K562 (cell line): ENCODE measurements around the gene NKX6-2. TPM values are rescaled to one million over a fixed set of nuclear protein-coding genes. Genes with fewer than 3 reads are reported as not detected.

Experiments used
- ATAC-seq: fragments of 200-7000 bp; cut with Tn5 transposase; 3 replicates; pipeline ENCODE4 v1.9.1; 2020; ENCODE audit warnings: moderate library complexity
- BruUV-seq: library from RNA; stranded (reverse); fragments of 400-500 nt; replicated peaks from 2 replicates; lab custom pipeline; 2021; lab: Mats Ljungman, UMichigan
- CTCF ChIA-PET: fragments of 300-600 bp; formaldehyde crosslinking; extraction: SDS; loops from one replicate; lab custom pipeline; 2021; ENCODE audit warnings: low intra/inter-chr PET ratio; lab: Yijun Ruan, JAX
- POLR2A ChIA-PET: fragments of 300-600, 350-650 bp; sonication (Branson Sonifier 250); formaldehyde crosslinking; extraction: SDS; loops from one replicate; lab custom pipeline; 2021; ENCODE audit warnings: antibody characterized with exemption, inconsistent platforms; lab: Yijun Ruan, JAX
- DNase-seq, 4 experiments: peaks; one replicate each; pipeline versions ENCODE4 v3.0.0 to v3.0.0-alpha.2; 2011 to 2018; ENCODE audit warnings: low spot score in 3 of 4, mixed read lengths in 3 of 4; ENCODE audit errors: extremely low read depth in 1 of 4
- FAIRE-seq: peaks from 2 replicates; lab custom pipeline; 2011; peaks lifted over from hg19 to GRCh38; lab: Jason Lieb, UNC
- H2AFZ ChIP-seq: 2 replicates; pipeline ENCODE4 v1.6.0; 2011; ENCODE audit warnings: low read depth, low read length, control low read depth, inconsistent platforms
- H3K27ac ChIP-seq: fragments of 200-600 bp; 3 replicates; pipeline ENCODE4 v1.8.0; 2011; ENCODE audit warnings: low read depth, mild to moderate bottlenecking, control low read depth, inconsistent platforms, low read length, moderate library complexity, mixed read lengths; ENCODE audit errors: extremely low read depth
- H3K27me3 ChIP-seq, 2 experiments: fragments of 300-600 bp in 1 of 2; 2 replicates in 1 of 2; 3 replicates in 1 of 2; pipeline versions ENCODE4 v1.6.0 to v1.8.0; 2011; ENCODE audit warnings: inconsistent platforms in 2 of 2, low read length in 2 of 2, mild to moderate bottlenecking in 1 of 2, mixed read lengths in 1 of 2, moderate library complexity in 1 of 2; ENCODE audit not compliant: control insufficient read depth in 2 of 2, insufficient read depth in 2 of 2
- H3K36me3 ChIP-seq: fragments of 300-600 bp; 3 replicates; pipeline ENCODE4 v1.8.0; 2011; ENCODE audit warnings: mild to moderate bottlenecking, low read length, inconsistent platforms; ENCODE audit not compliant: control insufficient read depth, insufficient read depth
- H3K4me1 ChIP-seq, 2 experiments: fragments of 200-600 bp in 1 of 2; replicated peaks in 1 of 2; 2 replicates in 1 of 2; 3 replicates in 1 of 2; pipeline versions ENCODE4 v1.5.1 to v1.8.0; 2011; ENCODE audit warnings: inconsistent platforms in 2 of 2, low read length in 2 of 2, mild to moderate bottlenecking in 1 of 2, mixed read lengths in 1 of 2, moderate library complexity in 1 of 2; ENCODE audit not compliant: control insufficient read depth in 2 of 2, insufficient read depth in 2 of 2
- H3K4me2 ChIP-seq: 2 replicates; pipeline ENCODE4 v1.6.1; 2011; ENCODE audit warnings: low read length, control low read depth, inconsistent platforms, mixed read lengths; ENCODE audit not compliant: insufficient read depth
- H3K4me3 ChIP-seq: fragments of 200-600 bp; sonication (generic), shearing (Covaris generic); 2 replicates; pipeline ENCODE4 v1.5.1; 2016; ENCODE audit warnings: control low read depth, inconsistent platforms
- H3K79me2 ChIP-seq: fragments of 200-600 bp; 3 replicates; pipeline ENCODE4 v1.8.0; 2011; ENCODE audit warnings: low read length, inconsistent platforms; ENCODE audit not compliant: control insufficient read depth, insufficient read depth
- H3K9ac ChIP-seq, 2 experiments: 2 replicates each; pipeline versions ENCODE4 v1.6.0 to v1.6.1; 2011; ENCODE audit warnings: low read depth in 2 of 2, low read length in 2 of 2, control low read depth in 1 of 2, inconsistent platforms in 1 of 2, mild to moderate bottlenecking in 1 of 2, mixed read lengths in 1 of 2; ENCODE audit not compliant: insufficient read depth in 1 of 2
- H3K9me1 ChIP-seq: one replicate; pipeline ENCODE4 v1.6.0; 2011; ENCODE audit warnings: inconsistent platforms, mild to moderate bottlenecking, low read length, moderate library complexity; ENCODE audit not compliant: control insufficient read depth, insufficient read depth
- H3K9me3 ChIP-seq: replicated peaks from 2 replicates; pipeline ENCODE4 v1.5.1; 2011; ENCODE audit warnings: low read depth, low read length, inconsistent platforms; ENCODE audit not compliant: control insufficient read depth, insufficient read depth
- H4K20me1 ChIP-seq: replicated peaks from 2 replicates; pipeline ENCODE4 v1.6.1; 2011; ENCODE audit warnings: low read length, inconsistent platforms, mixed read lengths; ENCODE audit not compliant: control insufficient read depth, insufficient read depth
- ARNT ChIP-seq, 2 experiments: fragments of 450-650 bp; IDR thresholded peaks; 2 replicates each; pipeline ENCODE4 v1.6.1; 2016; ENCODE audit warnings: mild to moderate bottlenecking in 1 of 2
- ATF6 ChIP-seq: sonication (generic); formaldehyde crosslinking; IDR thresholded peaks from 2 replicates; pipeline ENCODE4 v1.4.0; 2020; ENCODE audit warnings: mild to moderate bottlenecking, missing genetic modification reagents
- CEBPB ChIP-seq: fragments of 450-650 bp; IDR thresholded peaks from 2 replicates; pipeline ENCODE4 v1.6.1; 2016; ENCODE audit warnings: missing genetic modification characterization, missing compliant biosample characterization
- CHD2 ChIP-seq: IDR thresholded peaks from 2 replicates; pipeline ENCODE4 v1.6.1; 2011; ENCODE audit warnings: low read depth, low read length
- DIDO1 ChIP-seq: fragments of 450-650 bp; IDR thresholded peaks from 2 replicates; pipeline ENCODE4 v1.6.1; 2016; ENCODE audit warnings: low read depth, missing biosample characterization, missing genetic modification characterization
- ELF2 ChIP-seq: fragments of 250-450 bp; sonication (Bioruptor Pico); IDR thresholded peaks from 2 replicates; pipeline ENCODE4 v1.5.0; 2021; ENCODE audit warnings: mild to moderate bottlenecking
- FOXM1 ChIP-seq, 2 experiments: fragments of 450-650 bp in 1 of 2; sonication (generic) in 1 of 2; formaldehyde crosslinking in 1 of 2; IDR thresholded peaks; 2 replicates each; pipeline versions ENCODE4 v1.6.1 to v1.9.0; 2017 to 2022; ENCODE audit warnings: low read depth in 2 of 2, mild to moderate bottlenecking in 2 of 2, missing genetic modification reagents in 1 of 2, moderate library complexity in 1 of 2
- HOXB6 ChIP-seq: fragments of 250-450 bp; sonication (Bioruptor Pico); IDR thresholded peaks from 2 replicates; pipeline ENCODE4 v1.5.1; 2022; ENCODE audit warnings: mild to moderate bottlenecking, borderline replicate concordance
- KAT8 ChIP-seq: fragments of 450-650 bp; IDR thresholded peaks from 2 replicates; pipeline ENCODE4 v1.6.1; 2016; ENCODE audit warnings: low read depth, mild to moderate bottlenecking
- L3MBTL2 ChIP-seq: fragments of 450-650 bp; IDR thresholded peaks from 2 replicates; pipeline ENCODE4 v1.6.1; 2016; ENCODE audit warnings: mild to moderate bottlenecking, moderate library complexity
- NFATC3 ChIP-seq: fragments of 450-650 bp; IDR thresholded peaks from 2 replicates; pipeline ENCODE4 v1.6.1; 2017; ENCODE audit warnings: mild to moderate bottlenecking
- OTX1 ChIP-seq: fragments of 450-650 bp; formaldehyde crosslinking; IDR thresholded peaks from 2 replicates; pipeline ENCODE4 v1.4.0; 2022; ENCODE audit warnings: mild to moderate bottlenecking
- PCBP2 ChIP-seq: fragments of 200-400 bp; formaldehyde crosslinking; IDR thresholded peaks from 2 replicates; pipeline ENCODE4 v1.6.1; 2018; ENCODE audit warnings: low read length, low read depth, mild to moderate bottlenecking, moderate library complexity; ENCODE audit not compliant: poor library complexity, severe bottlenecking
- POU5F1 ChIP-seq: fragments of 150-350 bp; IDR thresholded peaks from 2 replicates; pipeline ENCODE4 v1.6.1; 2014; ENCODE audit warnings: borderline replicate concordance, low read length, low read depth, mild to moderate bottlenecking; ENCODE audit not compliant: partially characterized antibody
- RBM14 ChIP-seq: fragments of 200-400 bp; formaldehyde crosslinking; IDR thresholded peaks from 2 replicates; pipeline ENCODE4 v1.6.1; 2018; ENCODE audit warnings: low read depth, mild to moderate bottlenecking, low read length, moderate library complexity, borderline replicate concordance; ENCODE audit not compliant: insufficient read depth
- SMAD3 ChIP-seq: fragments of 450-650 bp; formaldehyde crosslinking; conservative IDR thresholded peaks from 2 replicates; pipeline ENCODE4 v1.4.0; 2020; ENCODE audit warnings: mild to moderate bottlenecking
- TAF1 ChIP-seq: IDR thresholded peaks from 2 replicates; pipeline ENCODE4 v1.6.1; 2011; ENCODE audit warnings: mild to moderate bottlenecking, low read length, moderate library complexity; ENCODE audit not compliant: insufficient read depth, control insufficient read depth, severe bottlenecking; ENCODE audit errors: extremely low read depth
- WHSC1 ChIP-seq: IDR thresholded peaks from one replicate; pipeline ENCODE4 v1.6.1; 2012; ENCODE audit warnings: low read length, control low read depth, inconsistent platforms
- ZNF197 ChIP-seq: fragments of 200-800 bp; sonication (Bioruptor generic); IDR thresholded peaks from 2 replicates; pipeline ENCODE4 v1.6.1; 2016; ENCODE audit warnings: low read depth, missing genetic modification characterization, missing compliant biosample characterization
- ZNF511 ChIP-seq: sonication (generic); formaldehyde crosslinking; IDR thresholded peaks from 2 replicates; pipeline ENCODE4 v1.8.0; 2022; ENCODE audit warnings: mild to moderate bottlenecking, missing genetic modification reagents
- WGBS: fragments of 100-300 bp; shearing (Covaris generic); methylation state at CpG from one replicate; pipeline ENCODE4 v1.1.6; 2016; ENCODE audit warnings: low coverage, mixed read lengths; ENCODE audit not compliant: insufficient coverage; ENCODE audit errors: missing lambda C conversion rate; 5-methylcytosine and 5-hydroxymethylcytosine counted together
- in situ Hi-C: fragments of 300-500 bp; cut with MboI; formaldehyde crosslinking; loops from 4 replicates; pipeline ENCODE4 v1.15.0; 2018; ENCODE audit warnings: inconsistent platforms, mixed read lengths
- intact Hi-C: fragments of 100-400 bp; cut with micrococcal nuclease; formaldehyde crosslinking; loops from 2 replicates; pipeline ENCODE4 v1.14.2; 2022
- polyA plus RNA-seq, 8 experiments: library from polyadenylated mRNA; depleted of rRNA in 4 of 8; stranded (reverse) in 5 of 8; unstranded in 3 of 8; fragments of >200 nt; fragmentation: Nextera tagmentation in 2 of 8; fragmentation: Illumina TruSeq in 1 of 8; extraction: Ambion mirVana in 2 of 8; extraction: Trizol in 1 of 8; gene quantifications; 2 replicates each; pipeline versions ENCODE4 v1.2.1 to v1.2.3, GENCODE V29; 2011 to 2014; ENCODE audit warnings: inconsistent platforms in 1 of 8, missing spikeins in 1 of 8
- total RNA-seq, 7 experiments: library from RNA; depleted of rRNA in 6 of 7; stranded (reverse); fragments of >200 nt in 6 of 7; fragmentation: Illumina TruSeq in 2 of 7; extraction: Trizol in 2 of 7; gene quantifications; 2 replicates each; pipeline versions ENCODE4 v1.2.1 to v1.2.3, GENCODE V29; 2011 to 2021; ENCODE audit warnings: low replicate concordance in 1 of 7

Gene NKX6-2
- total and polyA plus RNA-seq, 9 of the 15 experiments (the other 6 are each of a cell fraction or from before 2014, with no cell fraction given): 1.0 to 1.6 TPM; not detected in 7

- TF ChIP-seq DIDO1 (no peak), HOXB6 (no peak)
Observed at GRCh38 chr10:132804287-132804686, 18.3 kb upstream of the NKX6-2 start (continued).

GRCh38 chr10:132803416-132804210 lies 17.7 kb upstream of the NKX6-2 start:
- ChIA-PET CTCF (no interaction called here), POLR2A (interaction anchor here (0.7 kb wide), 1 partner anchor 159 kb away, joined by 3 read pairs; no protein-coding TSS in a partner anchor)
- H3K9ac ChIP-seq: no peak overlapping the region
- no peak overlapping the region for H2AFZ ChIP-seq
- H3K9me3 ChIP-seq: no peaks in the 10 kb centered on the region
- ATAC-seq (no peak), FAIRE-seq (no peak), DNase-seq (no peak)
- H3K27ac ChIP-seq: no peak overlapping the region
- in situ Hi-C loops: no loop called here
- H3K36me3 ChIP-seq: no peaks in the 10 kb centered on the region
- intact Hi-C loops: no loop called here
- H4K20me1 ChIP-seq: no peaks in the 10 kb centered on the region
- H3K4me2 ChIP-seq: no peak overlapping the region
- 1% methylated on average over 21 of the region's 34 CpGs for WGBS
- peaks cover 0 to 14% of the 10 kb centered on the region in 2 experiments; a peak in 2 of 5 replicates for H3K4me1 ChIP-seq
- H3K79me2 ChIP-seq: no peaks in the 10 kb centered on the region
- peaks cover 0 to 15% of the 10 kb centered on the region in 2 experiments; a peak in 2 of 5 replicates for H3K27me3 ChIP-seq
- H3K9me1 ChIP-seq: no peaks in the 10 kb centered on the region
- no TSS peak for BruUV-seq
- no peak overlapping the region for H3K4me3 ChIP-seq
- TF ChIP-seq WHSC1 (no peak), POU5F1 (no peak), PCBP2 (no peak), CHD2 (no peak), CEBPB (no peak), ATF6 (CRISPR knock-in tag) (no peak), NFATC3 (no peak), TAF1 (no peak), FOXM1 (IDR thresholded peaks at IDR 0.05; ENCODE audit: low read depth) (no peak), FOXM1 (CRISPR knock-in tag; IDR thresholded peaks at IDR 0.05; ENCODE audit: low read depth) (no peak), SMAD3 (CRISPR knock-in tag) (no peak), ARNT (IDR thresholded peaks at IDR 0.05) (no peak), RBM14 (no peak), ZNF511 (CRISPR knock-in tag) (no peak), OTX1 (CRISPR knock-in tag) (no peak), ZNF197 (CRISPR knock-in tag) (no peak), L3MBTL2 (no peak), KAT8 (no peak), ELF2 (no peak)
